PFSK-1 (cell line): ENCODE measurements around the gene PTH1R.

Experiments used
- POLR2AphosphoS5 ChIP-seq: IDR thresholded peaks from 2 replicates; pipeline ENCODE4 v1.6.1; 2012; ENCODE audit warnings: low read depth, mild to moderate bottlenecking, control low read depth, low read length, moderate library complexity
- TAF1 ChIP-seq: IDR thresholded peaks from 2 replicates; pipeline ENCODE4 v1.6.1; 2012; ENCODE audit warnings: low read length, control low read depth, borderline replicate concordance; ENCODE audit not compliant: insufficient read depth

DNA sequence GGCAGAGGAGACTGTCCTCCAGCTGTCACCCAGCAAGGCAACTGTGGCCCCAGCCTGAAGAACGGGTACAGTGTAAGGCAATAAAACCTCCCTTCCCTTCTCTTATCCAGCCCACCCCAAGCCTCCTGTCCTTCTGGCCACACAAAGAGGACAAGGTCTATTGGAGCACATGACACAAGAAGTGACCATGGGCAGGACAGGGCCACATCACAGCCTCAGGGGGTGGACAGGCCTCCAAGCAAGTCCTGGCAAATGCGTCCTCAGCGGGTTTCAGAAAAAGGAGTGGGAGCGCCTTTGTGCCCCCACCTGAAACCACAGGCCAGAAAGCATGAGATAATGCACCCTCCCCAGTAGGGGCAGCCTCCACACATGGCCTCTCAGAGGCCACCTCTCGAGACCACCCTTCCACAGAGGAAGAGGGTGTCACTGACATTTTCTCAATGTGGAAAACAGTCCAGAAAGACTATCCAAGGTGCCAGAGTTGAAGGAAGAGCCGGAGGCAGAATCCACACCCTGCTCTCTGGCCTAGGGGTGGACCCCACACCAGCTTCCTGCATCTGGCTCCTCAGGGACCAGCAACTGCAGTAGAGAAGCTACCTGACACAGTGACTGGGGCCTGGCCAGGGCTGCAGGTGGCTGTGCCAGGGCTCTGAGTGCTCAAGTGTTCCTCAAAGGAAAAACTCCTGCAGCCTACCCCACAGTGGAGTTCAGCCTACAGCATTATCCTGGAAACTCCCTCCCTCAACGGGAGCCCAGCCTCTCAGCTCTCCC lies 55.1 kb downstream of the PTH1R start:
- no peak for TF ChIP-seq POLR2AphosphoS5
- TF ChIP-seq TAF1, result no peak
